ENCODE data around the gene SLC39A11. TPM values are rescaled to one million over a fixed set of nuclear protein-coding genes. Genes with fewer than 3 reads are reported as not detected.
A peak's percentile ranks its signal among the peaks of the same experiment; 100 is the strongest.

The SLC39A11 gene
- total RNA-seq, 1 donor from 2014 or later: 26.0 TPM

- no peak for DNase-seq (ENCODE audit: low spot score in 2 of 2, unreplicated experiment in 2 of 2)
- H3K9me3 Mint-ChIP-seq: no peaks in the 10 kb centered on the region
- H3K4me3 Mint-ChIP-seq: no peak overlapping the region
- no peaks in the 10 kb centered on the region for H3K36me3 Mint-ChIP-seq
- TF ChIP-seq CTCF (IDR thresholded peaks at IDR 0.05; ENCODE audit: unreplicated experiment): no peak
- no peak overlapping the region for H3K27ac Mint-ChIP-seq
- H3K27me3 Mint-ChIP-seq (ENCODE audit: low read depth): no peaks in the 10 kb centered on the region
- H3K4me1 Mint-ChIP-seq: peaks cover 4% of the 10 kb centered on the region
Measured at GRCh38 chr17:72987166-72987565, 105.3 kb downstream of the SLC39A11 start.

- H3K27ac Mint-ChIP-seq: no peak overlapping the region
- peak in 1 of 2 experiments; percentile 56 for DNase-seq (ENCODE audit: low spot score in 2 of 2, unreplicated experiment in 2 of 2)
Measured at GRCh38 chr17:72985882-72986720, 106.4 kb downstream of the SLC39A11 start.

GRCh38 chr17:72984926-72985325 lies 107.6 kb downstream of the SLC39A11 start:
- no peak for DNase-seq (ENCODE audit: low spot score in 2 of 2, unreplicated experiment in 2 of 2)
- Mint-ChIP-seq H3K27me3 (ENCODE audit: low read depth) (no peaks in the 10 kb centered on the region), H3K36me3 (no peaks in the 10 kb centered on the region), H3K4me3 (no peak overlapping the region), H3K9me3 (no peaks in the 10 kb centered on the region), H3K4me1 (peaks cover 9% of the 10 kb centered on the region), H3K27ac (no peak overlapping the region)
- no peak for TF ChIP-seq CTCF (IDR thresholded peaks at IDR 0.05; ENCODE audit: unreplicated experiment)

More at GRCh38 chr17:72985882-72986720, 106.4 kb downstream of the SLC39A11 start:
- peaks cover 4% of the 10 kb centered on the region for H3K4me1 Mint-ChIP-seq
- H3K36me3 Mint-ChIP-seq: no peaks in the 10 kb centered on the region
- no peaks in the 10 kb centered on the region for H3K27me3 Mint-ChIP-seq (ENCODE audit: low read depth)
- H3K4me3 Mint-ChIP-seq: no peak overlapping the region
- TF ChIP-seq CTCF (IDR thresholded peaks at IDR 0.05; ENCODE audit: unreplicated experiment): peak; percentile 78
- no peaks in the 10 kb centered on the region for H3K9me3 Mint-ChIP-seq

- Mint-ChIP-seq H3K9me3 (no peaks in the 10 kb centered on the region), H3K27ac (no peak overlapping the region), H3K27me3 (ENCODE audit: low read depth) (no peaks in the 10 kb centered on the region), H3K4me3 (no peak overlapping the region), H3K36me3 (no peaks in the 10 kb centered on the region), H3K4me1 (peaks cover 12% of the 10 kb centered on the region)
- no peak for TF ChIP-seq CTCF (IDR thresholded peaks at IDR 0.05; ENCODE audit: unreplicated experiment)
- no peak for DNase-seq (ENCODE audit: low spot score in 2 of 2, unreplicated experiment in 2 of 2)
Measured at GRCh38 chr17:72984145-72984925, 108.2 kb downstream of the SLC39A11 start.

- TF ChIP-seq CTCF (IDR thresholded peaks at IDR 0.05; ENCODE audit: unreplicated experiment): no peak
- H3K27ac Mint-ChIP-seq: no peak overlapping the region
- H3K4me1 Mint-ChIP-seq: peaks cover 25% of the 10 kb centered on the region
- H3K27me3 Mint-ChIP-seq (ENCODE audit: low read depth): no peaks in the 10 kb centered on the region
- DNase-seq (ENCODE audit: low spot score in 2 of 2, unreplicated experiment in 2 of 2): no peak
- H3K4me3 Mint-ChIP-seq: no peak overlapping the region
- no peaks in the 10 kb centered on the region for H3K36me3 Mint-ChIP-seq
- H3K9me3 Mint-ChIP-seq: no peaks in the 10 kb centered on the region
Measured at GRCh38 chr17:72982680-72983079, 109.8 kb downstream of the SLC39A11 start.
